IMR-90 (cell line): ENCODE data around the gene CENPK. TPM values are rescaled to one million over a fixed set of nuclear protein-coding genes. Genes with fewer than 3 reads are reported as not detected.

Experiments
- ATAC-seq: fragments of 200-7000 bp; cut with Tn5 transposase; 2 replicates; pipeline ENCODE4 v1.9.1; 2020; ENCODE audit warnings: low read depth, mild to moderate bottlenecking, moderate library complexity
- BruUV-seq: library from RNA; stranded (reverse); fragments of 400-500 nt; replicated peaks from 2 replicates; lab custom pipeline; 2021; lab: Mats Ljungman, UMichigan
- CTCF ChIA-PET: fragments of 300-600 bp; formaldehyde crosslinking; extraction: SDS; loops from one replicate; lab custom pipeline; 2021; ENCODE audit warnings: antibody characterized with exemption; lab: Yijun Ruan, JAX
- POLR2A ChIA-PET: fragments of 300-600 bp; sonication (Branson Sonifier 250); formaldehyde crosslinking; loops from one replicate; lab custom pipeline; 2022; ENCODE audit warnings: antibody characterized with exemption; ENCODE audit not compliant: unreplicated experiment; lab: Charles Lee
- DNase-seq: peaks from one replicate; pipeline ENCODE4 v3.0.0; 2013
- H2AFZ ChIP-seq: replicated peaks from 2 replicates; pipeline ENCODE3; 2013; ENCODE audit warnings: low read length, mild to moderate bottlenecking; ENCODE audit not compliant: poor library complexity
- H2AK5ac ChIP-seq: 2 replicates; pipeline ENCODE4 v1.6.1; 2013; ENCODE audit warnings: low read depth, low read length, inconsistent platforms
- H2AK9ac ChIP-seq: replicated peaks from 2 replicates; pipeline ENCODE3; 2013; ENCODE audit warnings: mild to moderate bottlenecking, low read depth, low read length, moderate library complexity; ENCODE audit not compliant: poor library complexity
- H2BK120ac ChIP-seq: 2 replicates; pipeline ENCODE4 v1.6.1; 2013; ENCODE audit warnings: low read depth, low read length, inconsistent platforms
- H2BK15ac ChIP-seq: 3 replicates; pipeline ENCODE4 v1.6.1; 2013; ENCODE audit warnings: low read depth, low read length, inconsistent platforms
- H2BK20ac ChIP-seq: 2 replicates; pipeline ENCODE4 v1.6.1; 2013; ENCODE audit warnings: low read depth, mild to moderate bottlenecking, inconsistent platforms, low read length, moderate library complexity
- H2BK5ac ChIP-seq: 2 replicates; pipeline ENCODE4 v1.6.1; 2013; ENCODE audit warnings: mild to moderate bottlenecking, low read depth, low read length, inconsistent platforms; ENCODE audit not compliant: poor library complexity, severe bottlenecking
- H3K14ac ChIP-seq: replicated peaks from 2 replicates; pipeline ENCODE4 v1.6.1; 2013; ENCODE audit warnings: low read depth, low read length, inconsistent platforms
- H3K18ac ChIP-seq: 2 replicates; pipeline ENCODE4 v1.6.1; 2013; ENCODE audit warnings: low read depth, low read length, control low read depth
- H3K23ac ChIP-seq: 2 replicates; pipeline ENCODE4 v1.6.1; 2013; ENCODE audit warnings: low read depth, low read length, inconsistent platforms
- H3K27ac ChIP-seq: 2 replicates; pipeline ENCODE4 v1.5.1; 2013; ENCODE audit warnings: mild to moderate bottlenecking, control low read depth, low read length; ENCODE audit not compliant: insufficient read depth
- H3K27me3 ChIP-seq: 2 replicates; pipeline ENCODE4 v1.6.1; 2013; ENCODE audit warnings: low read length; ENCODE audit not compliant: control insufficient read depth, insufficient read depth
- H3K36me3 ChIP-seq: 2 replicates; pipeline ENCODE4 v1.6.1; 2013; ENCODE audit warnings: low read length, mixed read lengths; ENCODE audit not compliant: control insufficient read depth, insufficient read depth
- H3K4ac ChIP-seq: 2 replicates; pipeline ENCODE4 v1.6.1; 2013; ENCODE audit warnings: low read depth, low read length, inconsistent platforms
- H3K4me1 ChIP-seq: 2 replicates; pipeline ENCODE4 v1.6.1; 2013; ENCODE audit warnings: low read length, mixed read lengths; ENCODE audit not compliant: control insufficient read depth, insufficient read depth
- H3K4me2 ChIP-seq: 2 replicates; pipeline ENCODE4 v1.6.1; 2013; ENCODE audit warnings: low read depth, mild to moderate bottlenecking, control low read depth, low read length, moderate library complexity
- H3K4me3 ChIP-seq: 2 replicates; pipeline ENCODE4 v1.5.1; 2013; ENCODE audit warnings: low read depth, mild to moderate bottlenecking, control low read depth, low read length, moderate library complexity; ENCODE audit not compliant: insufficient read depth
- H3K56ac ChIP-seq: 2 replicates; pipeline ENCODE4 v1.6.1; 2013; ENCODE audit warnings: low read length, inconsistent platforms; ENCODE audit not compliant: insufficient read depth; ENCODE audit errors: extremely low read depth
- H3K79me1 ChIP-seq, 2 experiments: 2 replicates each; pipeline ENCODE4 v1.6.1; 2013; ENCODE audit warnings: low read length in 2 of 2, inconsistent platforms in 1 of 2, low read depth in 1 of 2
- H3K9ac ChIP-seq: 2 replicates; pipeline ENCODE4 v1.6.1; 2013; ENCODE audit warnings: low read depth, low read length, control low read depth
- H3K9me1 ChIP-seq: 2 replicates; pipeline ENCODE4 v1.6.1; 2013; ENCODE audit warnings: low read length, inconsistent platforms; ENCODE audit not compliant: insufficient read depth
- H3K9me3 ChIP-seq: 2 replicates; pipeline ENCODE4 v1.6.1; 2013; ENCODE audit warnings: low read length; ENCODE audit not compliant: control insufficient read depth, insufficient read depth
- H4K20me1 ChIP-seq: 2 replicates; pipeline ENCODE4 v1.6.1; 2013; ENCODE audit warnings: low read length, inconsistent platforms; ENCODE audit not compliant: insufficient read depth
- H4K5ac ChIP-seq: 2 replicates; pipeline ENCODE4 v1.6.1; 2013; ENCODE audit warnings: mild to moderate bottlenecking, low read depth, low read length, control low read depth
- H4K8ac ChIP-seq, 2 experiments: 2 replicates each; pipeline ENCODE4 v1.6.1; 2013; ENCODE audit warnings: low read depth in 2 of 2, low read length in 2 of 2, control low read depth in 1 of 2, inconsistent platforms in 1 of 2
- H4K91ac ChIP-seq: 2 replicates; pipeline ENCODE4 v1.6.1; 2013; ENCODE audit warnings: low read depth, low read length, inconsistent platforms; ENCODE audit not compliant: insufficient read depth
- BHLHE40 ChIP-seq: fragments of 150-350 bp; IDR thresholded peaks from 2 replicates; pipeline ENCODE4 v1.6.1; 2016; ENCODE audit warnings: mild to moderate bottlenecking, low read depth, low read length
- CEBPB ChIP-seq: IDR thresholded peaks from 2 replicates; pipeline ENCODE4 v1.6.1; 2012; ENCODE audit warnings: low read depth, low read length, improper control_type of control experiment
- MAFK ChIP-seq: IDR thresholded peaks from 2 replicates; pipeline ENCODE4 v1.6.1; 2012; ENCODE audit warnings: low read depth, low read length, improper control_type of control experiment
- MAZ ChIP-seq: IDR thresholded peaks from 2 replicates; pipeline ENCODE4 v1.6.1; 2012; ENCODE audit warnings: low read depth, mild to moderate bottlenecking, low read length, improper control_type of control experiment, moderate library complexity, borderline replicate concordance
- NFE2L2 ChIP-seq: fragments of 150-350 bp; IDR thresholded peaks from 2 replicates; pipeline ENCODE4 v1.6.1; 2016; ENCODE audit warnings: low read depth, mild to moderate bottlenecking, low read length
- POLR2A ChIP-seq: IDR thresholded peaks from 2 replicates; pipeline ENCODE4 v1.6.1; 2012; ENCODE audit warnings: mild to moderate bottlenecking, low read depth, low read length
- RCOR1 ChIP-seq: IDR thresholded peaks from 2 replicates; pipeline ENCODE4 v1.6.1; 2012; ENCODE audit warnings: mild to moderate bottlenecking, low read length, improper control_type of control experiment; ENCODE audit not compliant: insufficient replicate concordance
- RFX5 ChIP-seq: IDR thresholded peaks from 2 replicates; pipeline ENCODE4 v1.8.0; 2012; ENCODE audit warnings: low read depth, mild to moderate bottlenecking, low read length, moderate library complexity
- SMC3 ChIP-seq: fragments of 150-350 bp; IDR thresholded peaks from 2 replicates; pipeline ENCODE4 v1.6.1; 2016; ENCODE audit warnings: low read depth, mild to moderate bottlenecking, antibody characterized with exemption, low read length, moderate library complexity
- WGBS, 2 experiments: methylation state at CpG; one replicate each; pipeline versions ENCODE4 v1.1.5 to v1.1.7; 2013; ENCODE audit warnings: missing lambda C conversion rate in 2 of 2; ENCODE audit not compliant: insufficient read length in 1 of 2; ENCODE audit errors: extremely low coverage in 2 of 2; 5-methylcytosine and 5-hydroxymethylcytosine counted together
- dilution Hi-C: fragments of 300-500 bp; cut with HindIII; formaldehyde crosslinking; loops from one replicate; pipeline ENCODE4 v1.14.3; 2018; ENCODE audit warnings: low sequenced_read_pairs; ENCODE audit not compliant: unreplicated experiment
- in situ Hi-C: fragments of 300-500 bp; cut with MboI; formaldehyde crosslinking; loops from 3 replicates; pipeline ENCODE4 v1.14.3; 2019; ENCODE audit warnings: low sequenced_read_pairs, inconsistent platforms, mixed read lengths
- intact Hi-C: fragments of 100-400 bp; cut with micrococcal nuclease; formaldehyde crosslinking; loops from 2 replicates; pipeline ENCODE4 v1.10.0; 2022
- polyA plus RNA-seq, 3 experiments: library from polyadenylated mRNA; depleted of rRNA; stranded (reverse); fragments of >200 nt; gene quantifications; 2 replicates each; pipeline ENCODE4 v1.2.3, GENCODE V29; 2012; ENCODE audit warnings: low replicate concordance in 1 of 3
- total RNA-seq: library from RNA; depleted of rRNA; stranded (reverse); fragments of >200 nt; gene quantifications from 2 replicates; pipeline ENCODE4 v1.2.3, GENCODE V29; 2012
- TF ChIP-seq, protein P1 (sequence below): conservative IDR thresholded peaks from 2 replicates; pipeline ENCODE4 v1.5.1; 2012; ENCODE audit warnings: mild to moderate bottlenecking, low read depth, low read length, improper control_type of control experiment
- TF ChIP-seq, protein P2 (sequence below): fragments of 150-350 bp; IDR thresholded peaks from 2 replicates; pipeline ENCODE4 v1.6.1; 2017; ENCODE audit warnings: mild to moderate bottlenecking, antibody characterized with exemption, low read length, low read depth

Gene CENPK
- total and polyA plus RNA-seq, 2 of the 4 experiments (the other 2 are of a cell fraction): 5.6 to 9.4 TPM

DNA sequence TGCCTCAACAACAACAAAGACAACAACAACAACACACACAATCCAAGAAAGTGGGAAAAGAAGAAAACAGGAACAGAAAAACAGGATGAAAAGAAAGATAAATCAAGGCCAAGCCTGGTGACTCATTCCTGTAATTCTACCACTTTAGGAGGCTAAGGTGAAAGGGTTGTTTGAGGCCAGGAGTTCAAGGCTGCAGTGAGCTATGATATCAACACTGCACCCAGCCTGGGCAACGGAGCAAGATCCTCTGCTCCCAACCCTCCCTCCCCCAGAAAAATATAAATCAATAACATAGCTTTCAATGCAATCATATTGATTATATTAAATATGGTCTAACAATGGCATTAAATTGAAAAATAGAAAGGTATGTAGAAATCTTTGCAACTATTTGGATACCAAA, 32.1 kb downstream of the CENPK start:
- intact Hi-C loops: no loop called here
- no peak overlapping the region for H3K4ac ChIP-seq
- dilution Hi-C loops: no loop called here
- no peaks in the 10 kb centered on the region for H4K20me1 ChIP-seq
- in situ Hi-C loops: no loop called here
- no peak overlapping the region for H4K5ac ChIP-seq
- BruUV-seq: no TSS peak
- H3K79me1 ChIP-seq: no peaks in the 10 kb centered on the region
- ATAC-seq: no peak
- ChIA-PET CTCF (no interaction called here), POLR2A (no interaction called here)
- H2BK5ac ChIP-seq: no peak overlapping the region
- H2BK15ac ChIP-seq: no peak overlapping the region
- no peak overlapping the region for H3K14ac ChIP-seq
- no peak overlapping the region for H3K9ac ChIP-seq
- WGBS, 2 experiments: no CpG with 5 or more reads among the region's 1 CpG
- no peaks in the 10 kb centered on the region for H3K4me1 ChIP-seq
- H3K27ac ChIP-seq: no peak overlapping the region
- TF ChIP-seq RCOR1 (no peak), BHLHE40 (no peak), SMC3 (no peak), CEBPB (no peak), NFE2L2 (no peak), POLR2A (no peak), MAFK (no peak), MAZ (no peak), RFX5 (no peak)
- TF ChIP-seq, protein P1, sequence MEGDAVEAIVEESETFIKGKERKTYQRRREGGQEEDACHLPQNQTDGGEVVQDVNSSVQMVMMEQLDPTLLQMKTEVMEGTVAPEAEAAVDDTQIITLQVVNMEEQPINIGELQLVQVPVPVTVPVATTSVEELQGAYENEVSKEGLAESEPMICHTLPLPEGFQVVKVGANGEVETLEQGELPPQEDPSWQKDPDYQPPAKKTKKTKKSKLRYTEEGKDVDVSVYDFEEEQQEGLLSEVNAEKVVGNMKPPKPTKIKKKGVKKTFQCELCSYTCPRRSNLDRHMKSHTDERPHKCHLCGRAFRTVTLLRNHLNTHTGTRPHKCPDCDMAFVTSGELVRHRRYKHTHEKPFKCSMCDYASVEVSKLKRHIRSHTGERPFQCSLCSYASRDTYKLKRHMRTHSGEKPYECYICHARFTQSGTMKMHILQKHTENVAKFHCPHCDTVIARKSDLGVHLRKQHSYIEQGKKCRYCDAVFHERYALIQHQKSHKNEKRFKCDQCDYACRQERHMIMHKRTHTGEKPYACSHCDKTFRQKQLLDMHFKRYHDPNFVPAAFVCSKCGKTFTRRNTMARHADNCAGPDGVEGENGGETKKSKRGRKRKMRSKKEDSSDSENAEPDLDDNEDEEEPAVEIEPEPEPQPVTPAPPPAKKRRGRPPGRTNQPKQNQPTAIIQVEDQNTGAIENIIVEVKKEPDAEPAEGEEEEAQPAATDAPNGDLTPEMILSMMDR: no peak
- TF ChIP-seq, protein P2, sequence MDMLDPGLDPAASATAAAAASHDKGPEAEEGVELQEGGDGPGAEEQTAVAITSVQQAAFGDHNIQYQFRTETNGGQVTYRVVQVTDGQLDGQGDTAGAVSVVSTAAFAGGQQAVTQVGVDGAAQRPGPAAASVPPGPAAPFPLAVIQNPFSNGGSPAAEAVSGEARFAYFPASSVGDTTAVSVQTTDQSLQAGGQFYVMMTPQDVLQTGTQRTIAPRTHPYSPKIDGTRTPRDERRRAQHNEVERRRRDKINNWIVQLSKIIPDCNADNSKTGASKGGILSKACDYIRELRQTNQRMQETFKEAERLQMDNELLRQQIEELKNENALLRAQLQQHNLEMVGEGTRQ: no peak
- no peak for DNase-seq
- H3K9me3 ChIP-seq: no peaks in the 10 kb centered on the region
- H3K9me1 ChIP-seq: no peaks in the 10 kb centered on the region
- H2AK9ac ChIP-seq: no peak overlapping the region
- no peaks in the 10 kb centered on the region for H3K27me3 ChIP-seq
- H3K4me2 ChIP-seq: no peak overlapping the region
- H4K91ac ChIP-seq: no peak overlapping the region
- no peak overlapping the region for H2BK20ac ChIP-seq
- no peak overlapping the region for H2AK5ac ChIP-seq
- no peak overlapping the region for H3K23ac ChIP-seq
- H3K4me3 ChIP-seq: no peak overlapping the region
- H3K56ac ChIP-seq: no peak overlapping the region
- no peak overlapping the region for H2AFZ ChIP-seq
- no peak overlapping the region for H3K18ac ChIP-seq
- H3K36me3 ChIP-seq: no peaks in the 10 kb centered on the region
- H2BK120ac ChIP-seq: no peak overlapping the region
- H4K8ac ChIP-seq: no peak overlapping the region
